Body of pancreas (tissue), 4 donors: ENCODE results near the gene CCDC126. TPM values are rescaled to one million over a fixed set of nuclear protein-coding genes. Genes with fewer than 3 reads are reported as not detected.

Experiments
- ATAC-seq: fragments of 150-250 bp; one replicate; pipeline ENCODE4 v1.9.1; 2016
- DNase-seq, 4 donors: peaks; one replicate each; pipeline ENCODE4 v3.0.0-alpha.2; 2019
- H3K27ac ChIP-seq, 4 donors: fragments of 200-600 bp; sonication (generic); 1 replicate in 3 of 4; 2 replicates in 1 of 4; pipeline versions ENCODE4 v1.5.1 to v1.6.1; 2016 to 2019; ENCODE audit warnings: mild to moderate bottlenecking in 1 of 4, mixed read lengths in 1 of 4, moderate library complexity in 1 of 4
- H3K27me3 ChIP-seq, 2 donors: fragments of 200-600 bp; sonication (generic); one replicate each; pipeline ENCODE4 v1.6.0; 2016; ENCODE audit warnings: mild to moderate bottlenecking in 1 of 2
- H3K36me3 ChIP-seq, 2 donors: fragments of 200-600 bp; sonication (generic); replicated peaks in 1 of 2; 2 replicates each; pipeline ENCODE4 v1.5.1; 2016; ENCODE audit warnings: low read depth in 2 of 2; ENCODE audit not compliant: insufficient read depth in 1 of 2
- H3K4me1 ChIP-seq: fragments of 200-600 bp; sonication (generic); one replicate; pipeline ENCODE4 v1.6.0; 2016
- H3K4me3 ChIP-seq, 2 donors: fragments of 200-600 bp; sonication (generic); 1 replicate in 1 of 2; 2 replicates in 1 of 2; pipeline ENCODE4 v1.5.1; 2016 to 2019
- H3K9me3 ChIP-seq, 3 donors: fragments of 200-600 bp; sonication (generic); 1 replicate in 2 of 3; 2 replicates in 1 of 3; pipeline ENCODE4 v1.5.1; 2016
- CTCF ChIP-seq, 7 experiments: fragments of 450-650 bp in 4 of 7; fragments of 200-600 bp in 3 of 7; sonication (generic) in 3 of 7; IDR thresholded peaks; one replicate each; pipeline ENCODE4 v1.5.1; 2016 to 2019; ENCODE audit warnings: antibody characterized with exemption in 7 of 7
- POLR2A ChIP-seq, 3 donors: fragments of 450-650 bp; IDR thresholded peaks; one replicate each; pipeline ENCODE4 v1.6.1; 2016; ENCODE audit warnings: antibody characterized with exemption in 3 of 3, mild to moderate bottlenecking in 2 of 3
- WGBS, 2 donors: methylation state at CpG; one replicate each; pipeline ENCODE4 v1.1.5; 2017; 5-methylcytosine and 5-hydroxymethylcytosine counted together
- intact Hi-C: fragments of 100-400 bp; cut with DNase I; formaldehyde crosslinking; loops from one replicate; pipeline ENCODE4 v1.15.1; 2023
- total RNA-seq, 2 donors: library from RNA; depleted of rRNA; stranded (reverse); fragments of >200 nt; gene quantifications; one replicate each; pipeline ENCODE4 v1.1.0, GENCODE V29; 2016

CCDC126 gene
- total RNA-seq, 2 donors from 2014 or later = 5.3 to 8.6 TPM

DNA sequence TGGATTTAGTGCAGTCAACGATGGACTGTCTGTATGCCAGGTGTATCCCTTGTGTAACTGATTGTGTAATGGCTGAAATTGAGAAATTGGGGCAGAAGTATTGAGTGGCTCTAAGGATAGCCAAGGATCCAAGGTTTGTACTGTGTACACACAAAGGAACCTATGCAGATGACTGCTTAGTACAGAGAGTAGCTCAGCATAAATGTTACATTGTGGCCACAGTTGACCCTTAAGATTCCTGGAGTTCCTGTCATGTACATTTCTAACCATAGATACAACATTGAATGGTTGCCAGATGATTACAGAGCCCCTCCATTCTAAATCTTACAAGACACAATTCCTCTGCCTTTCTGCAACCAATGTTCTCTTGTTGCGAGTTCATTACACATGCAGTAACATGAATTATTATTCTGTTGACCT is 25.3 kb downstream of the CCDC126 start:
- 72 to 74% methylated on average over 2 of the region's 2 CpGs for WGBS, 2 donors
- Histone ChIP-seq H3K4me1 (peaks cover 3% of the 10 kb centered on the region), H3K27me3 (no peaks in the 10 kb centered on the region), H3K9me3 (no peaks in the 10 kb centered on the region), H3K36me3 (no peaks in the 10 kb centered on the region), H3K4me3 (no peak overlapping the region), H3K27ac (no peak overlapping the region)
- ATAC-seq (no peak), DNase-seq (no peak)
- TF ChIP-seq CTCF (IDR thresholded peaks at IDR 0.05) = no peak
- TF ChIP-seq POLR2A (IDR thresholded peaks at IDR 0.05) = no peak
- intact Hi-C loops = no loop called here

GRCh38 chr7:23628370-23628769 is 31.2 kb downstream of the CCDC126 start:
- no peak for ATAC-seq
- Histone ChIP-seq H3K4me3 (no peak overlapping the region), H3K27me3 (no peaks in the 10 kb centered on the region), H3K27ac (no peak overlapping the region), H3K9me3 (no peaks in the 10 kb centered on the region), H3K36me3 (no peaks in the 10 kb centered on the region), H3K4me1 (no peaks in the 10 kb centered on the region)
- no peak for TF ChIP-seq POLR2A (IDR thresholded peaks at IDR 0.05)
- no peak for TF ChIP-seq CTCF (IDR thresholded peaks at IDR 0.05)
- intact Hi-C loops = no loop called here
- 80 to 81% methylated on average over 2 of the region's 2 CpGs for WGBS, 2 donors
- DNase-seq = no peak

DNA sequence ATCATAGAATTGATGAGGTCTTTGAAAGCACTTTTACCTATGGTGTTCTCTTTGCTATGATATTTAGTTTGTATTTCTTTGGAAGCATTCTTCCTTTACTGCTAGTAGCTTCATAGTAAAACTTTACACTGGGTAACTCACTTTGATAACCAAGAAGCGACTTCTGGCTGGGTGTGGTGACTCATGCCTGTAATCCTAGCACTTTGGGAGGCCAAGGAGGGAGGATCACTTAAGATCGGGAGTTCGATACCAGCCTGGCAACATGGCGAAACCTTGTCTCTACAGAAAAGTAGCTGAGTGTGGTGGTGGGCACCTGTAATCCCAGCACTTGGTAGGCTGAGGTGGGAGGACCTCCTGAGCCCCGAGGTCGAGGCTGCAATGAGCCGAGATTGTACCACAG is 36.2 kb downstream of the CCDC126 start:
- 96% methylated on average over 7 of the region's 7 CpGs for WGBS, 2 donors
- TF ChIP-seq CTCF (IDR thresholded peaks at IDR 0.05) (no peak), POLR2A (IDR thresholded peaks at IDR 0.05) (no peak)

DNA sequence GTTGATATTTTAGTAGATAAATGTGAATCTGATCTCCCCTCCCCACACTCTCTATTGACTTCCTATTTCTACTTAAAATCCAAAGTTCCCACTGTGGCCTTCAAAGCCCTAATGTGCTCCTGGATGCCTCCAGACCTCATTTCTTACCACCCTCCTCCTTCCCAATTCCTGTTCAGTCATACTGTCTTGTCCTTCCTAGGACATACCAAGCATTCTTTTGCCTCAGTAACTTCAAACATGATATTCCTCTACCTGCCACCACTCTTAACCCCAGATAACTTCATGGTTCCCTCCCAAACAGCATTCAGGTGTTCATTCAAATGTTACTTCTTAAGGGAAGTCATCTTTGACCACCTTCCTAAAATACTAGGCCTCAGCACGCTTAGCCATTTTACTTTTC is 48.6 kb downstream of the CCDC126 start:
- intact Hi-C loops = no loop called here
- H3K27me3 ChIP-seq = no peaks in the 10 kb centered on the region
- no peak for TF ChIP-seq CTCF (IDR thresholded peaks at IDR 0.05)
- TF ChIP-seq POLR2A (IDR thresholded peaks at IDR 0.05) = no peak
- DNase-seq (no peak), ATAC-seq (no peak)
- no peak overlapping the region for H3K27ac ChIP-seq
- no peaks in the 10 kb centered on the region for H3K36me3 ChIP-seq
- WGBS, 2 donors = 94% methylated on average over 1 of the region's 1 CpG
- H3K9me3 ChIP-seq = no peaks in the 10 kb centered on the region
- no peaks in the 10 kb centered on the region for H3K4me1 ChIP-seq
- no peak overlapping the region for H3K4me3 ChIP-seq

More for the DNA sequence above, 36.2 kb downstream of the CCDC126 start:
- ATAC-seq (no peak), DNase-seq (no peak)
- Histone ChIP-seq H3K4me1 (peaks cover 6% of the 10 kb centered on the region), H3K4me3 (no peak overlapping the region), H3K27ac (no peak overlapping the region), H3K36me3 (no peaks in the 10 kb centered on the region), H3K9me3 (no peaks in the 10 kb centered on the region), H3K27me3 (no peaks in the 10 kb centered on the region)
- intact Hi-C loops = no loop called here

- TF ChIP-seq POLR2A (IDR thresholded peaks at IDR 0.05) (no peak), CTCF (IDR thresholded peaks at IDR 0.05) (no peak)
- no peak overlapping the region for H3K27ac ChIP-seq
- no peaks in the 10 kb centered on the region for H3K4me1 ChIP-seq
- no peak for ATAC-seq
- no peaks in the 10 kb centered on the region for H3K9me3 ChIP-seq
- WGBS, 2 donors = 77 to 85% methylated on average over 5 of the region's 5 CpGs
- H3K27me3 ChIP-seq = no peaks in the 10 kb centered on the region
- DNase-seq = no peak
- H3K36me3 ChIP-seq = no peaks in the 10 kb centered on the region
- no peak overlapping the region for H3K4me3 ChIP-seq
- intact Hi-C loops = loop anchor here (10.0 kb wide), 1 partner anchor 61 kb away; the partner anchor contains the start of gene STK31
Observed at GRCh38 chr7:23653942-23654341, 56.8 kb downstream of the CCDC126 start.
